GM12872 (cell line): ENCODE results near the gene EXOC6.

Experiments
- CTCF ChIP-seq: IDR thresholded peaks from 3 replicates; pipeline ENCODE4 v1.5.1; 2011; ENCODE audit warnings: low read depth, mild to moderate bottlenecking, low read length, moderate library complexity; ENCODE audit not compliant: insufficient read depth

Gene EXOC6

GRCh38 chr10:93063144-93063976 lies 215.0 kb downstream of the EXOC6 start:
- TF ChIP-seq CTCF = no peak

- TF ChIP-seq CTCF = no peak
Measured at GRCh38 chr10:93063977-93064660, 215.8 kb downstream of the EXOC6 start.

GRCh38 chr10:93064874-93065660 lies 216.7 kb downstream of the EXOC6 start:
- no peak for TF ChIP-seq CTCF

GRCh38 chr10:93065675-93066543 lies 217.6 kb downstream of the EXOC6 start:
- TF ChIP-seq CTCF = no peak

GRCh38 chr10:93066544-93066913 lies 218.2 kb downstream of the EXOC6 start:
- TF ChIP-seq CTCF = no peak

- TF ChIP-seq CTCF = no peak
Measured at GRCh38 chr10:93067443-93068365, 219.4 kb downstream of the EXOC6 start.
